GM19455 (cell line): ENCODE results near the gene FGF18.

Experiments used
- ATAC-seq: cut with Tn5 transposase; IDR thresholded peaks from one replicate; pipeline ENCODE4 v1.9.1; 2021; ENCODE audit not compliant: unreplicated experiment

FGF18 gene

GRCh38 chr5:171421331-171422262 is 2.1 kb downstream of the FGF18 start:
- ATAC-seq: no peak

GRCh38 chr5:171422495-171422894 is 3.0 kb downstream of the FGF18 start:
- ATAC-seq: no peak

- no peak for ATAC-seq
Measured at GRCh38 chr5:171422902-171423663, 3.6 kb downstream of the FGF18 start.

- ATAC-seq: no peak
Measured at GRCh38 chr5:171424726-171425125, 5.3 kb downstream of the FGF18 start.

GRCh38 chr5:171425596-171426244 is 6.3 kb downstream of the FGF18 start:
- ATAC-seq: no peak

GRCh38 chr5:171426266-171426665 is 6.8 kb downstream of the FGF18 start:
- no peak for ATAC-seq

- ATAC-seq: no peak
Measured at GRCh38 chr5:171426680-171427079, 7.2 kb downstream of the FGF18 start.

GRCh38 chr5:171427318-171428167 is 8.1 kb downstream of the FGF18 start:
- ATAC-seq: no peak

GRCh38 chr5:171428168-171428696 is 8.8 kb downstream of the FGF18 start:
- no peak for ATAC-seq

- ATAC-seq: no peak
Measured at GRCh38 chr5:171428809-171429542, 9.5 kb downstream of the FGF18 start.

GRCh38 chr5:171429543-171429910 is 10.1 kb downstream of the FGF18 start:
- ATAC-seq: no peak

- no peak for ATAC-seq
Measured at GRCh38 chr5:171431251-171431777, 11.9 kb downstream of the FGF18 start.

GRCh38 chr5:171432076-171432475 is 12.6 kb downstream of the FGF18 start:
- ATAC-seq: no peak

GRCh38 chr5:171432583-171433351 is 13.3 kb downstream of the FGF18 start:
- no peak for ATAC-seq

- ATAC-seq: no peak
Measured at GRCh38 chr5:171433352-171433698, 13.9 kb downstream of the FGF18 start.

- ATAC-seq: no peak
Measured at GRCh38 chr5:171433982-171434676, 14.7 kb downstream of the FGF18 start.

- no peak for ATAC-seq
Measured at GRCh38 chr5:171434874-171435273, 15.4 kb downstream of the FGF18 start.

- no peak for ATAC-seq
Measured at GRCh38 chr5:171435908-171436307, 16.5 kb downstream of the FGF18 start.
